Cardiac muscle cell (in vitro differentiated cells and primary cell): ENCODE data around the gene DYSF. TPM values are rescaled to one million over a fixed set of nuclear protein-coding genes. Genes with fewer than 3 reads are reported as not detected.

Experiments
- DNase-seq, 2 donors: peaks; one replicate each; pipeline versions ENCODE4 v3.0.0 to v3.0.0-alpha.2; 2010 to 2017; ENCODE audit warnings: low read depth in 1 of 2, low spot score in 1 of 2
- H3K27ac ChIP-seq: fragments of 200-600 bp; sonication (generic); 2 replicates; pipeline ENCODE4 v1.5.1; 2016
- H3K27me3 ChIP-seq: fragments of 200-600 bp; sonication (generic); 2 replicates; pipeline ENCODE4 v1.6.0; 2016; ENCODE audit warnings: control low read depth
- H3K36me3 ChIP-seq: fragments of 200-600 bp; sonication (generic); 2 replicates; pipeline ENCODE4 v1.5.1; 2016; ENCODE audit warnings: control low read depth
- H3K4me1 ChIP-seq: fragments of 200-600 bp; sonication (generic); 2 replicates; pipeline ENCODE4 v1.8.1; 2017; ENCODE audit warnings: low read depth, mild to moderate bottlenecking, mixed run types
- H3K4me3 ChIP-seq: fragments of 200-600 bp; sonication (generic); 2 replicates; pipeline ENCODE4 v1.5.1; 2016; ENCODE audit warnings: mild to moderate bottlenecking
- H3K9me3 ChIP-seq: fragments of 200-600 bp; sonication (generic); 2 replicates; pipeline ENCODE4 v1.5.1; 2017; ENCODE audit warnings: low read depth, mild to moderate bottlenecking, control low read depth
- polyA plus RNA-seq: library from polyadenylated mRNA; unstranded; fragments of >200 nt; fragmentation: Nextera tagmentation; extraction: Ambion mirVana; gene quantifications from 2 replicates; pipeline ENCODE4 v1.2.1, GENCODE V29; 2016
- total RNA-seq: library from RNA; depleted of rRNA; stranded (reverse); fragments of >200 nt; gene quantifications from 2 replicates; pipeline ENCODE4 v1.2.3, GENCODE V29; 2016
- TF ChIP-seq, protein P1 (sequence below): IDR thresholded peaks from 2 replicates; pipeline ENCODE4 v1.5.1; 2012; ENCODE audit warnings: low read depth, mild to moderate bottlenecking, low read length

The DYSF gene
- total and polyA plus RNA-seq, 2 experiments from 2014 or later = 34.6 to 57.4 TPM

DNA sequence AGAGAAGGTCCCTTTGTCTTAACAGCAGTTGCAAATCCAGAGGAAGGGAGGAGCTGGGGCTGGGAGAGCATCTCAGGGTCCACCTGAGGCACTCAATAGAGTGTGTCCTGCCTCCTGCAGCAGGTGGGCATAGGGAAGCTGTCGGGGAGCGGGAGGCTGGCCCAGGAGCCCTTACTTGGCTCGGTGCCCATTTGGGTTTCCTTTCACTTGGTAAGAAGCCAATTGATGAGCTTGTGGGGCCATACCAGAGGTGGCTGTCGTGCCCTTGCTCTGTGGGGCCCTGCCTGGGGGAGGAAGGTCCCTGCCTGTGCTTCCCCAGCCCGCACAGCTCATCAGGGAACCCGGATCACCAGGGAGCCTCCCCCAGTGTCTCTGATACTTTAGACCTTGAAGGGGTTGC is 229.7 kb downstream of the DYSF start:
- no peak for DNase-seq
- Histone ChIP-seq H3K36me3 (peaks cover 6% of the 10 kb centered on the region), H3K27me3 (no peaks in the 10 kb centered on the region), H3K27ac (no peak overlapping the region), H3K4me3 (no peak overlapping the region), H3K4me1 (no peaks in the 10 kb centered on the region), H3K9me3 (no peaks in the 10 kb centered on the region)
- TF ChIP-seq, protein P1, sequence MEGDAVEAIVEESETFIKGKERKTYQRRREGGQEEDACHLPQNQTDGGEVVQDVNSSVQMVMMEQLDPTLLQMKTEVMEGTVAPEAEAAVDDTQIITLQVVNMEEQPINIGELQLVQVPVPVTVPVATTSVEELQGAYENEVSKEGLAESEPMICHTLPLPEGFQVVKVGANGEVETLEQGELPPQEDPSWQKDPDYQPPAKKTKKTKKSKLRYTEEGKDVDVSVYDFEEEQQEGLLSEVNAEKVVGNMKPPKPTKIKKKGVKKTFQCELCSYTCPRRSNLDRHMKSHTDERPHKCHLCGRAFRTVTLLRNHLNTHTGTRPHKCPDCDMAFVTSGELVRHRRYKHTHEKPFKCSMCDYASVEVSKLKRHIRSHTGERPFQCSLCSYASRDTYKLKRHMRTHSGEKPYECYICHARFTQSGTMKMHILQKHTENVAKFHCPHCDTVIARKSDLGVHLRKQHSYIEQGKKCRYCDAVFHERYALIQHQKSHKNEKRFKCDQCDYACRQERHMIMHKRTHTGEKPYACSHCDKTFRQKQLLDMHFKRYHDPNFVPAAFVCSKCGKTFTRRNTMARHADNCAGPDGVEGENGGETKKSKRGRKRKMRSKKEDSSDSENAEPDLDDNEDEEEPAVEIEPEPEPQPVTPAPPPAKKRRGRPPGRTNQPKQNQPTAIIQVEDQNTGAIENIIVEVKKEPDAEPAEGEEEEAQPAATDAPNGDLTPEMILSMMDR = no peak

DNA sequence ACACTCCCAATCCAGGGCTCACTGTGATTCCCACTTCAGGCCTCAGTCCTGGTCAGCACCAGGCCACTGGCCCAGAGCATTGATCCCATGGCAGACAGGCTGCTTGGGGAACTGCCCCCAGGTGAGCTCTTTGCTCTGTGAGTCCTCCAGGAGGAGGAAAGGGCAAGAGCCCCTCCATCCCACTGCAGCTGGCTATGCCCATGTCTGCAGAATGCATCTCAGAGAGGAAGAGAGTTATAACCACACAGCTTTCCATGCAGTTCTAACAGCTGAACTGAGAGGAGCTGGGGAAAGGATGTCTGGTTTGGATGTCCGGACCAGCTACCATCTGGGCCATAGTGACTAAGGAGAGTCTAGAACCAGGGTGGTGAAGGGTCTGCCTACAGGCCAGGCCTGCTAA is 230.3 kb downstream of the DYSF start:
- no peak overlapping the region for H3K27ac ChIP-seq
- no peaks in the 10 kb centered on the region for H3K27me3 ChIP-seq
- TF ChIP-seq, protein P1 = no peak
- no peaks in the 10 kb centered on the region for H3K9me3 ChIP-seq
- no peaks in the 10 kb centered on the region for H3K4me1 ChIP-seq
- H3K36me3 ChIP-seq = peaks cover 6% of the 10 kb centered on the region
- H3K4me3 ChIP-seq = no peak overlapping the region
- DNase-seq = no peak

DNA sequence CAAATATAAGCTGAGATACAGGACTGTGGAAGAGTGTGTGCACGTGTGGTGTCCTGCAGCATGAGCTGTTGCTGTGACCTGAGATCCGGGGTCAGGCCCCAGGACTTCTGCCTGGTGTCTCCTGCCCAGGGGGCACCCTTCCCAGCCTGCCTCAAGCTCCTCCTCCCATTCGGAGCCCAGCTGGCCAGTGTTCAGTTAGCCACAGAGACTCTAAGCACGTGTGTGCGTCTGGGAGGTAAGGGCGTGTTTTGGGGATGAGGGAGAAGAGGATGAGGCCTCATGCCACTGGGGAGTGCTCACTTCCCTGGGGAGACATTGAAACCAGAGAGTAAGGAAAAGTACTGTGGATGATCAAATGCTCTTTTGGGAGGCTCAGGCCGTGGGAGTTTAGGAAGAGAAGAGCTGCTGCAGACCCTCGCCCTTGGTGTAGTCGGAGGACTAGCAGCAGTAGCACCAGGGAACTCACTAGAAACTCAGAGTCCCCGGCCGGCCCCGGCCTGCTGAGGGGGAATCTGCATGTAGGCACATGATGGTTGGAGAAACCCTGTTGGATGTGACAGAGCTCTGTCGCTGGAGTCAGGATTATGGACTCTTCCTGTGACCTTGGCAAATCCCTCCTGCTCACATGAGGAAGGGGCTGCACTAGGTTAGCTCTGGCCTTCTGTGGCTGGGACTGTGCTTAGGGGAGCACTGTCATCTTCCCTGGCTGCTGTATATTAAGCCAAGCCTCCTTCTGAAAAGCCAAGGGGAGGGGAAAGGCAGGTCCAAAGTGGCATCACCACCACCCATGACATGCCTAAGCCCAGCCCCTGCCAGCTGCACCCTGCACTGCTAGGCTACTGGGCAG is 231.1 kb downstream of the DYSF start:
- Histone ChIP-seq H3K27ac (no peak overlapping the region), H3K4me3 (no peak overlapping the region), H3K36me3 (peaks cover 3% of the 10 kb centered on the region), H3K9me3 (no peaks in the 10 kb centered on the region), H3K27me3 (no peaks in the 10 kb centered on the region), H3K4me1 (no peaks in the 10 kb centered on the region)
- DNase-seq = no peak
- TF ChIP-seq, protein P1 = no peak

DNA sequence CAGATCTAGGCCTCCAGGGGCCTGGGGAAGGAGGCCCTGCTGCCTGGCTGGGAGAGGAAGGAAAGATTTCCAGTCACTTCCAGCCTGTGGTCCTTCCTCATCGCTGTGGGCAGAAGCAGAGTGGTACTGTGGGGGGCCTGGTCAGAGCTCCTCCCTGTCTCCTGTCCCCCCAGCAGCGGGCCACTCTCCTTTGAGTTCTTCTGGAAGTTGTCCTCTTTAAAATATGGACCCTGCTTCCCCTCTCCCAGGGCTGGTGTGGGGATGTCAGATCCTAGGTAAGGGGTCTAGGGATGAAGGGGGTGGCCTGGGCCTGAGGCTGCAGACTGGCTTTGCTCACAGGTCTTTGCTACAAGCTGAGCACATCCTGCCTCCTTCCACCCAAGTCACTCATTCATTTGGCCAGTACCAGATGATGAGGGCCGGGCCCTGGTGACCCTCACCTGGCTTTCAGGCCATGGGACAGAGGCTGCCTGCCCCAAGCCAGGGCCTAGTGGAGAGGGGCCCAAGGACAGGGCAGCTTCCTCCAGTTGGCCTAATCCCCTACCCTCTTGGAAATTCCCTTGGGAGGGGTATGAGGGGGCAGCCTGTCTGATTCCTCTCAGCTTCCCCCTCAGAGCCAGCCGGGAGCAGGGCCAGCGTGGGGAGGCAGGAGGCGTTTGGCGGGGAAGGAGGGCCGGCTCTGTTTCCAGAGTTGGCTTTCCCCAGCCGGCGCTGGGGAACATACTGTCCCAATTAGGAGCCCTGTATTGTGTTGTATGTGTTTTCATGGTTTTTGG is 231.9 kb downstream of the DYSF start:
- no peak for DNase-seq
- Histone ChIP-seq H3K9me3 (no peaks in the 10 kb centered on the region), H3K4me1 (no peaks in the 10 kb centered on the region), H3K27ac (no peak overlapping the region), H3K27me3 (no peaks in the 10 kb centered on the region), H3K36me3 (peaks cover 3% of the 10 kb centered on the region), H3K4me3 (no peak overlapping the region)
- TF ChIP-seq, protein P1 = no peak

DNA sequence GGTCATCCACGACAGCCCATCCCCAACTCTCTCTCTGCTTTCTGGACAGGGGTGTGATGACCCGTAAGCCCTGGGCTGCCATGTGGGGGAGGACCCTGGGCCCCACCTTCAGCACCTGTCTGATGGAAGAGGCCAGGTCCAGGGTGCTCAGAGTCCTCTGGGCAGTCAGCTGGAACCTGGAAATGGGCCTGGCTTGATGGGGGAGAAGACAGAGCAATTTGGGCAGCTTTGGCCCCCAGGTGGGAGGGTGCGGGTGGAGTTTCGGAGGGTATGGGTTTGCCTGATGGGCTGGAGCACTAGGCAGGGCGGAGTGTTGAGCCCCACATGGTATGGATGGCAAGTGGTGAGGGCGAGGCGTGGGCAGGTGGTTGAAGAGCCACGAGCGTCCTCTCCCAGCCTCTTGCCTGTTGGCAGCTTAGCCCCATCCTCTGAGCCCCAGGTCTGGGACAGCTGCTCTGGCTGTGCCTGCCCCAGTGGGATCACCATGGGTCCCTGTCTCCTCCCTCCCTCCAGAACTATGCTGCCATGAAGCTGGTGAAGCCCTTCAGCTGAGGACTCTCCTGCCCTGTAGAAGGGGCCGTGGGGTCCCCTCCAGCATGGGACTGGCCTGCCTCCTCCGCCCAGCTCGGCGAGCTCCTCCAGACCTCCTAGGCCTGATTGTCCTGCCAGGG is 232.7 kb downstream of the DYSF start:
- Histone ChIP-seq H3K27me3 (no peaks in the 10 kb centered on the region), H3K27ac (no peak overlapping the region), H3K9me3 (no peaks in the 10 kb centered on the region), H3K4me1 (peaks cover 8% of the 10 kb centered on the region), H3K36me3 (peaks cover 3% of the 10 kb centered on the region), H3K4me3 (no peak overlapping the region)
- TF ChIP-seq, protein P1 = no peak
- DNase-seq = no peak
